ENCODE results near the gene PAH.

The PAH gene

GRCh38 chr12:102960766-102961465 lies 43.9 kb upstream of the PAH start:
- TF ChIP-seq FOXP2 (optimal IDR thresholded peaks at IDR 0.05; ENCODE audit: borderline replicate concordance, extremely low read depth, extremely low read length, insufficient read depth) = no peak
- TF ChIP-seq TAF1 (IDR thresholded peaks at IDR 0.05; ENCODE audit: borderline replicate concordance, insufficient read depth, low read length) = no peak
- TF ChIP-seq SIN3A (IDR thresholded peaks at IDR 0.05; ENCODE audit: borderline replicate concordance, insufficient read depth, low read length) = no peak
- TF ChIP-seq POLR2AphosphoS5 (IDR thresholded peaks at IDR 0.05; ENCODE audit: low read depth, low read length) = no peak
- TF ChIP-seq REST (IDR thresholded peaks at IDR 0.05; ENCODE audit: insufficient read depth in 1 of 2, low read depth in 2 of 2, low read length in 2 of 2) = no peak

- TF ChIP-seq REST (IDR thresholded peaks at IDR 0.05; ENCODE audit: insufficient read depth in 1 of 2, low read depth in 2 of 2, low read length in 2 of 2) (no peak), FOXP2 (optimal IDR thresholded peaks at IDR 0.05; ENCODE audit: borderline replicate concordance, extremely low read depth, extremely low read length, insufficient read depth) (no peak), SIN3A (IDR thresholded peaks at IDR 0.05; ENCODE audit: borderline replicate concordance, insufficient read depth, low read length) (no peak), TAF1 (IDR thresholded peaks at IDR 0.05; ENCODE audit: borderline replicate concordance, insufficient read depth, low read length) (no peak), POLR2AphosphoS5 (IDR thresholded peaks at IDR 0.05; ENCODE audit: low read depth, low read length) (no peak)
Measured at GRCh38 chr12:102959391-102959790, 42.3 kb upstream of the PAH start.

GRCh38 chr12:102958830-102959176 lies 41.8 kb upstream of the PAH start:
- no peak for TF ChIP-seq TAF1 (IDR thresholded peaks at IDR 0.05; ENCODE audit: borderline replicate concordance, insufficient read depth, low read length)
- no peak for TF ChIP-seq FOXP2 (optimal IDR thresholded peaks at IDR 0.05; ENCODE audit: borderline replicate concordance, extremely low read depth, extremely low read length, insufficient read depth)
- no peak for TF ChIP-seq SIN3A (IDR thresholded peaks at IDR 0.05; ENCODE audit: borderline replicate concordance, insufficient read depth, low read length)
- TF ChIP-seq POLR2AphosphoS5 (IDR thresholded peaks at IDR 0.05; ENCODE audit: low read depth, low read length) = no peak
- TF ChIP-seq REST (IDR thresholded peaks at IDR 0.05; ENCODE audit: insufficient read depth in 1 of 2, low read depth in 2 of 2, low read length in 2 of 2) = no peak

GRCh38 chr12:102958073-102958829 lies 41.2 kb upstream of the PAH start:
- TF ChIP-seq SIN3A (IDR thresholded peaks at IDR 0.05; ENCODE audit: borderline replicate concordance, insufficient read depth, low read length) = no peak
- TF ChIP-seq FOXP2 (optimal IDR thresholded peaks at IDR 0.05; ENCODE audit: borderline replicate concordance, extremely low read depth, extremely low read length, insufficient read depth) = no peak
- no peak for TF ChIP-seq POLR2AphosphoS5 (IDR thresholded peaks at IDR 0.05; ENCODE audit: low read depth, low read length)
- no peak for TF ChIP-seq TAF1 (IDR thresholded peaks at IDR 0.05; ENCODE audit: borderline replicate concordance, insufficient read depth, low read length)
- TF ChIP-seq REST (IDR thresholded peaks at IDR 0.05; ENCODE audit: insufficient read depth in 1 of 2, low read depth in 2 of 2, low read length in 2 of 2) = no peak
